HG03025 (cell line): ENCODE measurements around the gene PIK3R5.

Experiments
- ATAC-seq: cut with Tn5 transposase; IDR thresholded peaks from one replicate; pipeline ENCODE4 v1.9.1; 2021; ENCODE audit warnings: mild to moderate bottlenecking, moderate library complexity; ENCODE audit not compliant: unreplicated experiment, low FRiP score

PIK3R5 gene

DNA sequence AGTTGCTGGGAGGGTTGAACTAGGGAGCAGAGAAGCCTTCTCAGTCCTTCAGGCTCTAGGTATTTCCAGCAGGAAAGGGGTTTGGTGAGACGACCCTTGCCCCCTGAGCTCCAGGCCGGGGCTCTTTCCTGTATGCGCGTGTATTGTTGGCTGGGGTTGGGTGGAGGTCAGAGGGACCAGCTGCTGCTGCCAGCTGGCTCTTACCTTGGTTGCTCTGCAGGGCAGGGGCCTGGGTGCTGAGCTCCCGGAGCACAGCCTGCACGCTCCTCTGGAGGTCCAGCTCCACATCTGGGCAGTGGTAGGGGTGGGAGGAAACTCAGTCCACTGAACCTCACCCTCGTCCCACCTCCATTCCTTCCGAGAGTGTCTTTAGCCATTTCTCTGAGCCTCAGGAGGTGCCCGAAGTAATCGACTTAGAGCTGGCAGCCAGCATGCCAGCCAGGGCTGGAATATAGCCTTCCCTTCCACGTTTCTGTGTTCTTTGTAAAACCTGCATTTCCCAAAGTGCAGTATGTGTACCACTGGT lies 126.0 kb downstream of the PIK3R5 start:
- ATAC-seq = no peak

- ATAC-seq = no peak
Measured at GRCh38 chr17:8838551-8839095, 126.9 kb downstream of the PIK3R5 start.

DNA sequence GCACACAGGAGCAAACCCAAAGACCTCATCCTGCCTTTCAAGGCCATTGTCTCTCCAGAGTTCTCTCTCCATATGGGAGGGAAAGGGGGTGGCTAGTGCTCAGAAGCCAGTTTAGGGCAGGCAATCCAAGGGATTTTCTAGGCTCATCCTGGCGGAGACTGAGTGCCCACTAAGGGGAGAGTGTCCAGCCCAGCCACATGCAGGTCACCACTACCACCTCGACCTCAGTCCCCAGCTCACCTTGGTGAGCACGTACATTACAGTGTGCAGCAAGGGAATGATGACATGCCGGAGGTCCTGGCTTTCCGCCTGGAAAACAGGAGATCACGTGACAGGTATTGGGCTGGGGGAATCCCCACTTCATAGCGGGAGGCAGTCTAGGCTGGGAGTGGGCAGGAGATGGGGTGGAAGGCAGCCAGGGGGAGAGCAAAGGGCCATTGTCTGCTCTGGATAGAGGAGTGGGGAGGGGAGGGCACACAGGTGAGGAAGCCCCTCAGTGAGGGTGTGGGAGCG lies 127.9 kb downstream of the PIK3R5 start:
- ATAC-seq = no peak

- ATAC-seq = no peak
Measured at GRCh38 chr17:8836821-8837562, 128.5 kb downstream of the PIK3R5 start.

DNA sequence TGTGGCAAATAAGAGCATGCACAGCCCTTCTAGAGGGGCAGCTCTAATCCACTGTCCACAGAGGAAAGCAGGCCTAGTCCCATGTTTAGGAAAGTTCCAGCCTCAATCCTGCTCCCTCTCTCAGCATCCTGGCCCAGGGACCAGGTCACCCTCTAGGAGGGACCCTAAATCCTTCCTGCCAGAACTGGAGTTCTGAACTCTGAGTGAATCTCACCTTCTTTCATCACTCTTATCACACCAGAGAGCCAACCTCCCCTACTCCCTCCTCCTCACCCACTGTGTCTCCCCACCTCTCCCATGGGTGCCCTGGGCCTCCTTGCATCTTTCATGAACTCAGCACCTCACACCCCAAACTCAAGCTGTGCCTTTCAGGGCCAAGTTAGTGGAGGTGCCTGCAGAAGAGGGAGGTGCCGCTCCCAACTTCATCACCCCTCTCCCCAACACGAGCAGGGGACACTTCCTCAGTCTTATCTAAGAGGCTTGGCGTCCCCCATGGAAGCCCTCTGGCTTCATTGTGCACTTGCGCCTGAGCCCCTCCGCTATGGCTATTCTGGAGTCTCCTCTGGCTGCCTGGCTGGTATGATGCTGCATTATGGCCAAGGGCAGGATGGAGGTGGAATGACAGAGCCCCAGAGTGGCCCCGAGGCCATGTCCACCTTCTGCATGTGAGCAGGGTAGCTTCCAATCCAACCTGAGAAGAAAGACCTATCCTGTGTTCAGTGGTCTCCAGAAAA lies 129.7 kb downstream of the PIK3R5 start:
- ATAC-seq = no peak

GRCh38 chr17:8835106-8835505 lies 130.4 kb downstream of the PIK3R5 start:
- ATAC-seq = no peak

GRCh38 chr17:8832711-8833352 lies 132.7 kb downstream of the PIK3R5 start:
- ATAC-seq = no peak

GRCh38 chr17:8831234-8831849 lies 134.2 kb downstream of the PIK3R5 start:
- ATAC-seq = no peak

GRCh38 chr17:8830141-8830540 lies 135.4 kb downstream of the PIK3R5 start:
- ATAC-seq = no peak

DNA sequence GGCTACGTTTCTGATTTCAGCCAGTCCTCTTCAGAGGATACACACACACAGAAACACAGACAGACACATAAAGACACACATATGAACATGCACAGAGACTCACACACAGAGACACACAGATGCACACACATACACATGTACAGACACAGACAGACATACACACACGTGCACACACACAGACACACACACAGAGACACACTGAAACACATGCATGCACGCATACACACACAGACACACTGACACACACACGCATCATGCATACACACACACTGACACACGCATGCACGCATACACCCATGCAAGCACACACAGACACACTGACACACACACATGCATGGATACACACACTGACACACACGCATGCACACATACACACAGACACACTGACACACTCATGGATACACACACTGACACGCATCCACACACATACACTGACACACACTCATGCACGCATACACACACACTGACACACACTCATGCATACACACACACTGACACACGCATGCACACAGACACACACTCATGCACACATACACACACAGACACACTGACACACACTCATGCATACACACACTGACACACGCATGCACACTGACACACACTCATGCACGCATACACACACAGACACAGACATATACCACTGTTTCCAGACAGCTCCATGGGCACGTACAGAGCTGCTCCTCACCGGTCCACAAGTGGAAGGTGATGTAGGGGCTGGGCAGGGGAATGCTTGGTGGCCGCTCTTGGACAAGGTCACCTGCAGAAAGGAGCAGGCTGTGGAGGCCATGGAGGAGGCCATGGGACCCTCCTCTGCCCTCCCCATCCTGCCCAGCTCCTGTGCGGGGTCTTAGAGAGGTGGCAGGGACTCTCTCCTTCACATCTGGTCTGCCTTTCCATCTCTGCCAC lies 136.2 kb downstream of the PIK3R5 start:
- no peak for ATAC-seq
